Fibroblast of lung (primary cell): ENCODE data around the gene WBP4.

Experiments
- CTCF ChIP-seq, 2 donors: IDR thresholded peaks in 1 of 2; conservative IDR thresholded peaks in 1 of 2; 1 replicate in 1 of 2; 2 replicates in 1 of 2; pipeline ENCODE4 v1.5.1; 2011 to 2012; ENCODE audit warnings: low read length in 2 of 2, control low read depth in 1 of 2, inconsistent platforms in 1 of 2, low read depth in 1 of 2, mild to moderate bottlenecking in 1 of 2
- EZH2 ChIP-seq: IDR thresholded peaks from 2 replicates; pipeline ENCODE4 v1.5.1; 2012; ENCODE audit warnings: low read length, control low read depth, mild to moderate bottlenecking; ENCODE audit errors: missing control alignments

DNA sequence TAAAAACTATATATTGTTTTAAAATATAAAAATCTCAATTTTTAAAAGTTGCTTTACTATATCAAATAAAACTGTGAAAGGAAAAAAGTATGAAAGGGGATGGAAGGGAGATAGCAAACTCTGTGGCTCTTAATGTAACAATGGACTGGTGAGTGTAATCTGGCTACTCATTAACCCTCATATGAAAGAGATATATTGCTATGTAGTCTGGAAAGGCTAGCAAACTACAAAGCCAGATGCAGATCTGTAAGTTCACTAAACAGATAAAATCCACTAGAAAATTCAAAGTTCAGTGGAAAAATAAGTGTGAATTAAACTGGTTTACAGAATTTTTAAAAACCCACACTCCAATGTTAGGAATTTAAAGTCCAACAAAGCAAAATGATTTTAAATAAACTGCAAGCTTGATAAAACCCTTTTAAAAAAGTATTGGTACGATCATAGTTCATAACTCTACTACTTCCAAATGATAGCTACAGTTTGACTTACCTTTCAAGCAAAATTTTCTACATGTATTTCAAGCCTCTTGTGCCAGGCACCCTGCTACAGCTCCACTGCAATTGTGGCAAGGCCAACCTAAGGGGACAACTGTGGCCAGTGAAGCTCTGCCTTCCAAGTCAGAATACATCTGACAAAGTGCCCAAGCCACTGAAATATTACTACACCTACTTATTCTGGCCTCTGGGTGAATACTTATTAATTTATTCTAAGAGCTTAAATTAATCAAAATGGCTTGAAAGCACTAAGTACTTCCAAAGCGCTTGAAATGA, 41.5 kb upstream of the WBP4 start:
- TF ChIP-seq CTCF (conservative IDR thresholded peaks at IDR 0.05 in 1 of 2, IDR thresholded peaks at IDR 0.05 in 1 of 2; ENCODE audit: low read depth in 1 of 2, low read length in 2 of 2) (no peak), EZH2 (no peak)
